ENCODE data around the gene PPARA. TPM values are rescaled to one million over a fixed set of nuclear protein-coding genes. Genes with fewer than 3 reads are reported as not detected.

PPARA gene
- polyA plus RNA-seq, 1 of the 3 experiments (the other 2 are of a cell fraction), result 4.5 TPM

GRCh38 chr22:46114518-46115387 lies 35.6 kb upstream of the PPARA start:
- no peaks in the 10 kb centered on the region for H3K9me2 ChIP-seq
- H3K9me3 ChIP-seq, result no peaks in the 10 kb centered on the region
- H3K27ac ChIP-seq (ENCODE audit: low read depth in 2 of 2, low read length in 1 of 2), result peak overlapping the region; percentile 63 to 70
- H3K4me3 ChIP-seq (ENCODE audit: low read depth in 2 of 2, low read length in 1 of 2), result no peak overlapping the region
- ChIA-PET CTCF (interaction anchor here (0.6 to 7.5 kb wide), 15 partner anchors 8 to 537 kb away, joined by 3 to 107 read pairs (median 4); no protein-coding TSS in a partner anchor), POLR2A (interaction anchor here (1.0 to 2.8 kb wide), 5 partner anchors 9 to 117 kb away, joined by 3 to 11 read pairs (median 6); no protein-coding TSS in a partner anchor)
- H3K79me2 ChIP-seq (ENCODE audit: insufficient read depth), result peaks cover 22% of the 10 kb centered on the region; the same call in 1 of the 2 replicates
- DNase-seq, result no peak
- H3K27me3 ChIP-seq (ENCODE audit: insufficient read depth), result no peaks in the 10 kb centered on the region
- H4K20me1 ChIP-seq (ENCODE audit: insufficient read depth), result peaks cover 98% of the 10 kb centered on the region
- 0 out of 2 replicates have a peak, but pooled peaks have one; percentile 6 for TF ChIP-seq JUND (IDR thresholded peaks at IDR 0.05)
- no peak for TF ChIP-seq TCF12 (IDR thresholded peaks at IDR 0.05)
- peak; percentile 22 for TF ChIP-seq PBX3 (IDR thresholded peaks at IDR 0.05)
- peak; percentile 18 for TF ChIP-seq POLR2AphosphoS5 (IDR thresholded peaks at IDR 0.05; ENCODE audit: low read depth, low read length)
- 0 out of 2 replicates have a peak, but pooled peaks have one; percentile 5 for TF ChIP-seq TEAD4 (IDR thresholded peaks at IDR 0.05; ENCODE audit: borderline replicate concordance, insufficient read depth)
- no peak for TF ChIP-seq TAF1 (IDR thresholded peaks at IDR 0.05; ENCODE audit: borderline replicate concordance, low read depth, low read length)
- H3K36me3 ChIP-seq (replicated peaks in 1 of 2; ENCODE audit: control insufficient read depth in 1 of 2, insufficient read depth in 2 of 2, low read length in 1 of 2), result peaks cover 40 to 68% of the 10 kb centered on the region in 2 experiments
- peaks cover 96% of the 10 kb centered on the region for H3F3A ChIP-seq (replicated peaks; ENCODE audit: insufficient read depth)
- H3K4me1 ChIP-seq (ENCODE audit: control insufficient read depth in 1 of 2, insufficient read depth in 2 of 2, low read depth in 1 of 2, low read length in 1 of 2), result peaks cover 9 to 81% of the 10 kb centered on the region in 2 experiments; a peak in 3 of 4 replicates
- no peak overlapping the region for H3K9ac ChIP-seq
- 62% methylated on average over 11 of the region's 15 CpGs for WGBS (ENCODE audit: low lambda C conversion rate)
- no peak overlapping the region for H3K4me2 ChIP-seq
- no peak overlapping the region for H2AFZ ChIP-seq (ENCODE audit: low read depth)

- Histone ChIP-seq H3K9me2 (no peaks in the 10 kb centered on the region), H3K27ac (ENCODE audit: low read depth in 2 of 2, low read length in 1 of 2) (peak overlapping the region; percentile 63 to 70), H2AFZ (ENCODE audit: low read depth) (no peak overlapping the region), H3K4me3 (ENCODE audit: low read depth in 2 of 2, low read length in 1 of 2) (no peak overlapping the region), H3F3A (replicated peaks; ENCODE audit: insufficient read depth) (peaks cover 96% of the 10 kb centered on the region), H3K79me2 (ENCODE audit: insufficient read depth) (peaks cover 16% of the 10 kb centered on the region; the same call in 1 of the 2 replicates), H3K4me2 (no peak overlapping the region), H3K36me3 (replicated peaks in 1 of 2; ENCODE audit: control insufficient read depth in 1 of 2, insufficient read depth in 2 of 2, low read length in 1 of 2) (peaks cover 34 to 62% of the 10 kb centered on the region in 2 experiments), H3K9me3 (no peaks in the 10 kb centered on the region), H3K4me1 (ENCODE audit: control insufficient read depth in 1 of 2, insufficient read depth in 2 of 2, low read depth in 1 of 2, low read length in 1 of 2) (peaks cover 3 to 80% of the 10 kb centered on the region in 2 experiments; a peak in 2 of 4 replicates), H3K9ac (no peak overlapping the region), H4K20me1 (ENCODE audit: insufficient read depth) (peaks cover 94% of the 10 kb centered on the region), H3K27me3 (ENCODE audit: insufficient read depth) (no peaks in the 10 kb centered on the region)
- WGBS (ENCODE audit: low lambda C conversion rate), result 100% methylated on average over 1 of the region's 4 CpGs
- DNase-seq, result no peak
- TF ChIP-seq ELF1 (IDR thresholded peaks at IDR 0.05), result no peak
- no peak for TF ChIP-seq FOSL2 (IDR thresholded peaks at IDR 0.05; ENCODE audit: borderline replicate concordance, low read depth)
- TF ChIP-seq POLR2AphosphoS5 (IDR thresholded peaks at IDR 0.05; ENCODE audit: low read depth, low read length), result no peak
- no peak for TF ChIP-seq SIN3A (IDR thresholded peaks at IDR 0.05; ENCODE audit: borderline replicate concordance, low read depth, low read length)
- TF ChIP-seq PBX3 (IDR thresholded peaks at IDR 0.05), result no peak
- TF ChIP-seq IRF3 (IDR thresholded peaks at IDR 0.05; ENCODE audit: low read depth, low read length), result no peak
- no peak for TF ChIP-seq EP300 (IDR thresholded peaks at IDR 0.05; ENCODE audit: borderline replicate concordance in 1 of 2, low read depth in 1 of 2, low read length in 1 of 2)
- TF ChIP-seq CHD2 (IDR thresholded peaks at IDR 0.05; ENCODE audit: low read length, partially characterized antibody), result no peak
- TF ChIP-seq MEF2A (IDR thresholded peaks at IDR 0.05; ENCODE audit: borderline replicate concordance, low read depth), result no peak
- TF ChIP-seq RAD21 (IDR thresholded peaks at IDR 0.05; ENCODE audit: low read length), result no peak
- no peak for TF ChIP-seq GATA2 (CRISPR knock-in tag; IDR thresholded peaks at IDR 0.05)
- TF ChIP-seq FOXM1 (IDR thresholded peaks at IDR 0.05; ENCODE audit: low read depth), result no peak
- no peak for TF ChIP-seq NRF1 (IDR thresholded peaks at IDR 0.05; ENCODE audit: low read depth, low read length)
- ChIA-PET POLR2A (interaction anchor here (1.0 to 2.8 kb wide), 4 partner anchors 27 to 118 kb away, joined by 5 to 11 read pairs (median 6); no protein-coding TSS in a partner anchor), CTCF (interaction anchor here (0.9 to 7.5 kb wide), 11 partner anchors 13 to 537 kb away, joined by 3 to 107 read pairs (median 8); no protein-coding TSS in a partner anchor)
Measured at GRCh38 chr22:46115388-46115678, 35.0 kb upstream of the PPARA start.
